Stimulated activated CD4-positive, alpha-beta T cell treated with anti-CD3 and anti-CD28 coated beads, Interleukin-15, amount 100 ng/mL, for 1 hour (primary cell): ENCODE results near the gene PPP2R3B.
"Not testable (repeated sequence)": the region's sequence is repeated elsewhere in the genome, so short reads cannot be mapped to it uniquely, and the experiment has no call there.

Experiments used
- DNase-seq, 2 donors: peaks; one replicate each; pipeline ENCODE4 v3.0.0-alpha.2; 2020; ENCODE audit warnings: low read depth in 1 of 2, low spot score in 1 of 2

PPP2R3B gene

GRCh38 chrX:353566-354535 lies 32.9 kb downstream of the PPP2R3B start:
- no peak for DNase-seq

GRCh38 chrX:352582-353314 lies 34.0 kb downstream of the PPP2R3B start:
- no peak for DNase-seq

- DNase-seq: no peak
These were observed 34.5 kb downstream of the PPP2R3B start for GRCh38 chrX:352181-352580.

GRCh38 chrX:351736-352135 lies 35.0 kb downstream of the PPP2R3B start:
- DNase-seq: no peak

GRCh38 chrX:351324-351641 lies 35.4 kb downstream of the PPP2R3B start:
- DNase-seq: not testable (repeated sequence)

- DNase-seq: no peak
These were observed 36.0 kb downstream of the PPP2R3B start for GRCh38 chrX:350534-351323.

GRCh38 chrX:350148-350533 lies 36.6 kb downstream of the PPP2R3B start:
- no peak for DNase-seq

- no peak for DNase-seq
These were observed 37.0 kb downstream of the PPP2R3B start for GRCh38 chrX:349702-350101.

- no peak for DNase-seq
These were observed 37.5 kb downstream of the PPP2R3B start for GRCh38 chrX:349196-349595.

- no peak for DNase-seq
These were observed 38.1 kb downstream of the PPP2R3B start for GRCh38 chrX:348461-349117.

- DNase-seq: no peak
These were observed 39.2 kb downstream of the PPP2R3B start for GRCh38 chrX:347351-348117.

GRCh38 chrX:346034-346813 lies 40.5 kb downstream of the PPP2R3B start:
- DNase-seq: no peak

GRCh38 chrX:345020-345925 lies 41.4 kb downstream of the PPP2R3B start:
- no peak for DNase-seq

GRCh38 chrX:344371-344901 lies 42.3 kb downstream of the PPP2R3B start:
- no peak for DNase-seq

- no peak for DNase-seq
These were observed 45.1 kb downstream of the PPP2R3B start for GRCh38 chrX:341541-342101.

- DNase-seq: no peak
These were observed 45.9 kb downstream of the PPP2R3B start for GRCh38 chrX:340641-341423.

GRCh38 chrX:340121-340520 lies 46.6 kb downstream of the PPP2R3B start:
- no peak for DNase-seq
